GM18526 (cell line): Measurements from ENCODE around the gene IL19.

Experiments
- POLR2A ChIP-seq: IDR thresholded peaks from 3 replicates; pipeline ENCODE4 v1.6.1; 2011; ENCODE audit not compliant: insufficient read length; ENCODE audit errors: extremely low read depth

Gene IL19

DNA sequence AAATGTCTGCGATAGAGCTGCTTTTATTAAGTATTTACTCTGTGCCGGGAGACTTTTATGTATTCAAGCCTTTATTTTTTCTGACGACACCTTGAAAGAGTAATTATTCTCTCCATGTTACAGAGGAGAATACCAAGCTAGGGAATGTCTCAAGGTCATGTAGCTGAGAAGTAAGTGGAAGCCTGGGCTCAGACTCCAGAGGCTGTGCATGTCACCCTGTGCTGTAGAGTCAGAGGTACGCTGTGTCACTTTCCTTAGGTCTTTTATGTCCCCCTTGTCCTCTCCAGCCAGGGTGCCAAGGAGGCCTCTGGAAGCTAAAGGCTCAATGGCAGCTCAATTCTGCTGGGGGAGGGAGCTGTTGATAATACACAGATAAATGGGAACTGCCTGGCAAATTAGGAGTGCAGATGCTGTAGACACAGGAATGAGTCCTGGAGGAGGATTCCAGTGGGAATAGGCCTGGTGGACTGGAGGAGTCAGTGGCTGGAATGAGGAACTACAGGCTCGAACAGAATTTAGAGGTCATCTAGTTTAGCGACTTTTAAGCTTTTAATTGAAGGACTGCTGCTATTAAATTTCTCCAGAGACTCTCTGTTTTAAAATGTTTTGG, 9.3 kb upstream of the IL19 start:
- TF ChIP-seq POLR2A: no peak

DNA sequence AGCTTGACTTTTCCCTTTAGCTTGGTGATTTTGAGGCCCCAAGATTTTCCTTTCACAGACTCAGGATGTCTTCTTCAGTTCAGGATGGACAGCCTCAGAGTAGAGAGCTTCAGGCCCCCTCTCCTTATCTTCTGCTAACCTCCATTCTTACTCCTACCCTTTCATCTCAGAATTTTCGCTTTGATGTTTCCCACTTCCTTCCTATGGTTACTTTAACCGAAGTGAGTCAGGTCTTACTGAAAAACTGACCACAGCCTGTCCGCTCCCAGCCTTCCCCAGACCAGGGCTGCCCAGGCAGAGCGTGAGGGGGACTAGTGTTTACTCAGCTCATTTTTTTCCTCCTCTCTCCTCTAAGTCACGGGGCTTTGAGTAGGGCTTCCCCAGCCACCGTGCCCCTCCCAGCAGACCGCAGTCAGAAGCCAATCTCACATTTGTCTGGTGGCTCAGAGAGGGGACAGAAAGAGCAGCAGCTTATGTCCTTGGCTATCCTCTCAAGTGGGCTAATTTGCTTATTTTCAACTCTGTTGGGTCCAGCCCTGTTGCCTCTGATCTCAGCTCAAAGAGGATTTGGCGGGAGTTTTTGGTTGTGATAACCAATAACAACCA, 4.2 kb upstream of the IL19 start:
- TF ChIP-seq POLR2A: no peak

DNA sequence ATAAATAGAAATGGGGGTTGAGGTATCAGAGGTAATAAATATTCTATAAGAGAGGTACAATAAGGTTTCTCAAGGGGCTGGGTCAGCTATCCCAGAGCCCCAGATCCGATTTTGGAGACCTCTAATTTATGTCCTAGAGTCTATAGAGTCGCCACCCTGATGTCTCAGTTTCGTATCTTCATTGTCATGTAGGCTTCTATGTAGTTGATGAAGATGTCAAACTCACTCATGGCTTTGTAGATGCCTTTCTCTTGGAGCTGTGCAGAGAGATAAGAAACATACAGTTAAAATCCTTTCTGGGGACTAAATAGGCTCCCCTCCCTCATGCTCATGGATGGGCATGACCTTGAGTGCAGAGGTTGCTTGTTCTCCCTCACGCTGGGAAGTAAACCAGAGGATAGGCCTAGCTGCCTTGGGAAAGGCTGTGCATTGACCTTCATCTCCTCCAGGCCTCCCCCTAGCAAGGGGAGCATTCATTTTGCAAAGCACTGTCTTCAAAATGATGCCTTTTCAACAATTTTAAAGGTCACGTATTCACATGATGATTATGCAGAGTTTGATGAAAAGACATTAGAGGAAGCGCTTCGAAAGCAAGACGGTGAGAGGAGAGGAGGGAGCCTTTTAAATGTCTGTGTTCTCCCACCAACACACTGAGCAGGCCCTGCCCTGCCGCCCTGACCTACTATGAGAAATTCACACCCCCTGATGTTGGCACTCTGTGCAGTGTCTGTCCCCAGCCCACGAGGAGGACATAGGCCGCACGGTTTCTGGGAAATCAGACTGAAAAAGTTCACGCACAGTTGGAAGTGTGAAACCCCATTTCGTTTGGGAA, 1.9 kb upstream of the IL19 start:
- no peak for TF ChIP-seq POLR2A

DNA sequence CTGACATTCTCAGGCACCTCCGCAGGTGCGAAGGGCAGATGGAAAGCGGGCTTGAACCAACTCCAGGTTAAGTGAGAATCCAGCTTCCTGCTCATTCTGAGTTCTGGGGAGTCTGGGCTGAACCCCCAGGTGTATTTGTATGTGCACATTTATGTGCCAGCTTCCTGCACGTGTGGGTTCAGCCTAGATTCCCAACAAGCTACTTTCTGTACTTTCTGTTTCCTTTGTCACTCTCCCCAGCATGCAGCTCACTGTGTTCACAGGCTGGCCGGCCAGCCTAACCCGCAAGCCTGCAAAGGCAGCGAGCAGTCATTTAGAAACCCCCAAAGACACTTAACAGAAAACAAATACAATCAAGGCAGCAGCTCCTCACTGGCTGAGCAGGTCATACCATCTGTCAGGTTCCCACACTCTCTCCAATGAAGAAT, 1.3 kb upstream of the IL19 start:
- TF ChIP-seq POLR2A: peak; percentile 25

DNA sequence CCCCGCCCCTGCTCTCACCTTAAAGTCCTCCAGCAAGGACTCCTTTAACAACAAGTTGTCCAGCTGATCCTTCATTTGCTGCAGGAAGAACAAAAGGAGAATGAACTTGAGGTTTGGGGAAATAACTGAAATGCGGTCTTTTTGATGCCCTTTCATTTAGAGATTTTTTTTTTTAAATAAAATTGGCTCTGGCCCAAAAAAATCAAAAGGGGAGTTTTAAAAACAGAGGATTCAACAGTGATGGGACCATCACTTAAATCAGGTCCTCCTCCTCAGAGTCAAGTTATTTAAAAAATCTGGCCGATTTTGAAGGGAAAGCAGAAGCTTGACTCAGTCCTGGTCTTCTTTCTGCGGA, 742 bp downstream of the IL19 start:
- no peak for TF ChIP-seq POLR2A

DNA sequence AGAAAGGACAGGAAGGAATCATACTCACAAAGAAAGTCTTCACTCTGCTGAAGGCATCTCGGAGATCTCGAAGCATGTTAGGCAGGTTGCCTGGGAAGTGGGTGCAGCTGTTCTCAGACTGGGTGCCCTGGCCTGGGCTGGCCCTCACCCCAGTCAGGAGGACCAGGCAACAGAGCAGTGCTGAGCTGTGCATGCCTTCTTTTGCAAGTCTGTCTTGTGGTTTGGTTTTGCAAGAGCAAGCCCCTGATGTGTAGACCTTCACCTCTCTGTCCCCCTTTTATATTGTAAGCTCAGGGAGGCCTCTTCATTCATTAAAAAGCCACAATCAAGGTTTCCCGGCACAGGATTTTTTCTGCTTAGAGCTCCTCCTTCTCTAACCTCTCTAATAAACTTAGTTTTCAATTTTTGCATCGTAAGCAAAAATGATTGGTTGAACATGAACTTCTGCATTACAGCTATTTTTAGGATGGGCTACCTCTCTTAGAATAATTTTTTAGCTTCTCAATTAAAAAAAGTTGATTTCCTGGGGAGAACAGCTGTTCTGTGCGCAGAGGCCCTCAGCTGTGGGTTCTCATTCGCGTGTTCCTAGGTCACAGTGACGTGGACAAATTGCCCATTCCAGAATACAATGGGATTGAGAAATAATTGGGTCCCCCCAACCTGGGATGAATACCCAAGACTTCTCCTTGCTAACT, 1.8 kb downstream of the IL19 start, which contains the start of gene IL10:
IL10 (minus strand) TSS at position 252 of the 695 bp plus-strand sequence; CDS start at position 193, 59 bp downstream.
- TF ChIP-seq POLR2A: peak; percentile 55

DNA sequence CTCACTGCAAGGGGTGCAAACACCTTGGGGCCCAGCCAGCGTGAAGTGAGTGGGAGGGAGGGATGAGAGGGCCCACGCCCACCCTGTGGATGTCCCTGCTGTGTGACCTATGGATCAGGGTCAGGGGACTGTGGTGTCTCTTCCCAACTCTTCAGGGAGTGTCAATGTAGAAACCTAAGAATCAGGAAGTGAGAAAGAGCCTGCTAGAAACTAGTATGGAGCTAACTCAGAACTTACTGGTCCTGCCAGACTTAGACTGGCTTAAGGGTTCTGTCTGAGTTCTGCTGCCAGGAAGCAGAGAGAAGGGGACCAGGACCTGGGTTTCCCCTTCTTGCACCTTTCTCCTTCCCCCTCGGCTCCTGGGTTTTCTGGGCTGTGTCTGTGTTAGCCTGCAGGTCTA, 3.5 kb downstream of the IL19 start:
- no peak for TF ChIP-seq POLR2A

DNA sequence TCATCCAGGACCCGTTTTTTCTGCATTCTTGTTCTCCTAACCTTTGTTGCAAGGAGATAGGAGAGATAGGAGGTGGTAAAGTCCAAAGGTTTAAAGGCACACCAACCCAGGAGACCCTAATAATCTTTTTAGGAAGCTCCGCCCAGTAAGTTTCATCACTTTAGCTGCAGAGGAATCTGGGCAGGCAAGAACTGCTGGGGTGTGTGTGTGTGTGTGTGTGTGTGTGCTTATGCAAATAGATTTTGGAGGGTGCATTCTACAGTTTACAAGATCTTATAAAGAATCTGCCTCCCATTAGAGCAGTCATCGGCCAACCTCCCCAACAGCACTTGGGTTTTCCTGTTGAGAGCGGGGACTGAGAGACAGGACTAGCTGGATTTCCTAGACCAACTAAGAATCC, 5.7 kb downstream of the IL19 start:
- TF ChIP-seq POLR2A: no peak

DNA sequence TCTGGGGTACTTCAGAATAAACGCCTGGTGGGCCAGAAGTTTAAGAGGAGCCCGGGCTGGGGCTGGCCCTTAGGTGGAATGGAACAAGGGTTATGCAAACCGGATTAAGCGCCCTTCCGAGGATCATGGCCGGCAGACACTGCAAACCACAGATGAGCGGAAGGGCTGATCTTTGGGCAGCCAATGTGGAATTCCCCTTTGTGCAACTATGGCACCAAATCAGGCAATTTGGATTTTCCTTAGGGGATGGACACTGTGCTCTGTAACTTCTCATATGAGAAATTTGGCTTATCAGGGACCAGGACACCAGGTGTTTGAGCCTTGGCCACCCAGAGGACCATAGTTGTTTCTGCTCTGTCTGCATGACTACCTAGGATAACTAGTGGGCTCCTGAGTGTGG, 7.5 kb downstream of the IL19 start:
- no peak for TF ChIP-seq POLR2A

DNA sequence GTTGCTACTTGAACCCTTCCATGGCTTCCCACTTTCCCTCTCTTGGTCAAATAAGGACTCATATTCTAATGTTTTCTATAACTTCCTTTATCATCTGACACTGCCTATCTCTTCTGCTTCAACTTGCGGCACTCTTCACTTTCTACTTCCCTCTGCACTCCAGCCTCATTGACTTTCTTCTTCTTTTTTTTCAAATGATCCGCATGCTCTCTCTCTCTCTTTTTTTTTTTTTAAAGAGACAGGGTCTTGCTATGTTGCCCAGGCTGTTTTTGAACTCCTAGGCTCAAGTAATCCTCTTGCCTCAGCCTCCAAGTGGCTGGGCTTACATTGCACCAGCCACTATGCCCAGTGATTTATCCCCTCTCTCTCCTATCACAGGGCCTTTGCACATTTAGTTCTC, 9.1 kb downstream of the IL19 start:
- TF ChIP-seq POLR2A: no peak

DNA sequence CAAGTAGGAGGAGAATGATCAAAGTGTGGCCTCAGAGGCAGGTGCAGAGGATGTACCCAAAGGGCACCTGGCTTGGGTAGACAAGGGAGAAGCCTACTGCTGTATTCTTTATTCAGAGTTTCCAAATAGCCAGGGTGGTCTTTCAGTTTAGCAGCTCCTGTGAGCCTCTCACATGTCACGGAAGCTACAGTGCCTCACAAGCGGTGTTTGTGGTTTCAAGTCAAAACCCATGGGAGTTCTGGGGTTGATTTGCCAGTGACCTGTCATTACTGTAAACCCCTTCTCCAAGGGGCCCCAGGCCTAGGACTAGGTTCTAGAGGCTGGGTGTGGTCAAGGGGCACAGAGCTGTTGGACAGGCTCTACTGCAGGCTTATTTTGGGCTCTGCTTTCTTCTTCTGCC, 11.9 kb downstream of the IL19 start:
- no peak for TF ChIP-seq POLR2A

DNA sequence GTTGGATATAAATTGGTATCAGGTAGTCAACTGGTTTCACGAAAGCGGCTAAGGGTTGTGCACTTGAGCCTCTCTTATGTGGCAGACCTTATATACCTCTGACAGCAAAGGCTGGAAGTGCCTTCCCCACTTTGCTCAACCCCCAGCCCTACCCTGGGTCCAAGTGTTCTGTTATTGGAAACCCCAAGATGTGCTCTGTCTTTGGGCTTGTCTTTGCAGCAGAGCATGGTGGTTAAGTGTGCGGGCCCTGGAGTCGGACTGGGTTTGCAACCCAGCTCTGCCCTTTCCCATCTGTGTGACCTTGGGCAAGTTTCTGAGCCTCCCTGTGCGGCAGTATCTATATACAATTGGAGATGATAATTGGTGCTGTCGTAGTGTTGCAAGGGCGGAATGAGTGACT, 12.9 kb downstream of the IL19 start:
- TF ChIP-seq POLR2A: no peak

DNA sequence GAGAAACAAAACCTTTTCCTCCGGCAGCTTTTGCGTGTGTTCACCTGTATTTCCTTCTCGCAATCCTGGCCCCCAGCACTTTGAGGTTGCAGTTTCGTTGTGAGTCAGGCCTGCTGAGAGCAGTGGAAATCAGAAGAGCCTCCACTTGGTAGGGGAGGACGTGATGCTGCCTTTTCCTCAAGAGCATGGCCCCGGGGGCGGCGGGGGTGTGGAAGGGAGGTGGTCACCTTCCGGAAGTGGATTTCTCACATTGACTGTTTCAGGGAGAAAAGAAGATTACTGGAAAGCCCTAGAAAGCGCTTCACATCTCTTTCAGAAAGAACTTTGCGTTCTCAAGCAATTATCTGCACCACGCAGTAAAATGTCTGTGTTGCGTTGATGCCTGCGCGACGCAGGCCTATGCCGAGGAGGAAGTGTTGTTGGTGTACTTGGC, 13.9 kb downstream of the IL19 start:
- TF ChIP-seq POLR2A: peak; percentile 29

DNA sequence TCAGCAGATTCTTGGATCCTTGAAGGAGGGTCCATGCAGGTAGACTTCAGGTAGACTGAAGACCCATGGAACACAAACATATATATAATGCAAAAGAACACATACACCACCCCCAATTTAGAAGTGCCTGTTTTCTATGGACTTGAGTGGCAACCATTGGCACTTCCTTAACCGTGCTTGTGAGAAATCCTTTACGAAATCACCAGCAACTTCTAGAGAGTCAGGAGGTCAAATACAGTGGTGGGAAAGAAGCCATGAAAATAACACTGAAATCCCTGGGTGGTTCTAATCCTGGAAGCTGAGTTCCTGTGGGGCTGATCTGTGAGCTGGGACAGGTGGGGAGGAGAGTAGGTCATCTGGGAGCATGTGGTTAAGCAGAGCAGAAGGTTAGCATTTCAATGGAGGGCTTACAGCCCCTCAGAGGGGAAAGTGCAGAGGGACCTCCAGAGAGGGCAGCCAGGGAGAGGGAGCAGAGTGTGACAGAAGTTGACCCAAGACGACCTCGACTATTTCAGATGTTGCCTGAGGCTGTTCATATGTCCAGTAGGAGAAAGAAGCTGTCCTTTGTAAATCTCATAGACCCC, 14.7 kb downstream of the IL19 start:
- TF ChIP-seq POLR2A: no peak

DNA sequence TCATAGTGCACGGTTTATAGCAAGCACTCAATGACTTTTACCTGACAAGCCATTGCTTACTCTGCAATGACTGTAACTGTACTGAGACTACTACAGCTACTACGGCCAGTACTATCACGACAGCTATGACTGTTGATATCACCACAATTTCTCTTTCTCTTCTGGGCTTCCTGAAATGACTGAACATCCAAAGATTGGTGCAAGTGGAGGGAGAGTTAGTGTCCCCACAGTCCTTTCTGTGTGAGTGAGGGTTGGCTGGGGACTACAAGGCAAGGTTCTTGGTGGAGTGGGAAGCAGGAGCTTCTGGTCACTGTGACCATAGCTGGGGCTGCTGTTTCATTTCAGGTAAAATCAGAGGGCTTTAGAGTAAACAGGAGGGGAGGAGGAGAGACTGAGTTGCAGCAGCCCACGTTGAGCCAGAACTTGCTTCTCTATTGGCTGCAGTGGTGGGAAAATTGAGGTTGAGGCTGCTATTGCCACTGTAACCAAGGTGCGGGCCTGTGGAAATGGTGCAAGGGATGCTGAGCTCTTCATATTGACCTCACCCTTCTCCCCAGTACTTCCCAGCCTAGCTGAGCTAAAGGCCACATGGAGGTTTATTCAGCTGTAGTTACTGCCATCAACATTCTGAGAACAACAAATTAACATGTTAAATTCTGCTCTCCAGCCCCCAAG, 15.8 kb downstream of the IL19 start:
- TF ChIP-seq POLR2A: no peak
